H9 (cell line): ENCODE data around the gene INSR. TPM values are rescaled to one million over a fixed set of nuclear protein-coding genes. Genes with fewer than 3 reads are reported as not detected.

Source experiments
- DNase-seq: peaks from one replicate; pipeline ENCODE4 v3.0.0-alpha.2; 2017
- H2AFZ ChIP-seq: one replicate; pipeline ENCODE4 v1.6.1; 2013; ENCODE audit warnings: mild to moderate bottlenecking, low read length, control low read depth, moderate library complexity
- H2AK5ac ChIP-seq: 2 replicates; pipeline ENCODE4 v1.6.1; 2013; ENCODE audit warnings: low read length, control low read depth, mixed read lengths; ENCODE audit not compliant: insufficient read length
- H2BK120ac ChIP-seq: one replicate; pipeline ENCODE4 v1.6.1; 2013; ENCODE audit warnings: low read depth, mild to moderate bottlenecking, low read length, control low read depth, inconsistent platforms; ENCODE audit not compliant: poor library complexity, severe bottlenecking
- H2BK12ac ChIP-seq: 2 replicates; pipeline ENCODE4 v1.6.1; 2013; ENCODE audit warnings: low read length, control low read depth, mixed read lengths, low read depth; ENCODE audit not compliant: insufficient read length
- H2BK15ac ChIP-seq: 2 replicates; pipeline ENCODE4 v1.6.1; 2013; ENCODE audit warnings: low read depth, low read length, control low read depth
- H2BK20ac ChIP-seq: one replicate; pipeline ENCODE4 v1.6.1; 2013; ENCODE audit warnings: low read depth, mild to moderate bottlenecking, low read length, control low read depth, inconsistent platforms; ENCODE audit not compliant: poor library complexity, severe bottlenecking
- H2BK5ac ChIP-seq: 2 replicates; pipeline ENCODE4 v1.6.1; 2013; ENCODE audit warnings: low read length, control low read depth, mixed read lengths; ENCODE audit not compliant: insufficient read length
- H3K14ac ChIP-seq: 2 replicates; pipeline ENCODE4 v1.6.1; 2013; ENCODE audit warnings: low read length, control low read depth; ENCODE audit not compliant: insufficient read depth
- H3K18ac ChIP-seq: 2 replicates; pipeline ENCODE4 v1.6.1; 2013; ENCODE audit warnings: low read depth, mild to moderate bottlenecking, mixed read lengths, low read length, control low read depth; ENCODE audit not compliant: insufficient read length
- H3K23ac ChIP-seq: 2 replicates; pipeline ENCODE4 v1.6.1; 2013; ENCODE audit warnings: low read length, control low read depth, mixed read lengths, low read depth; ENCODE audit not compliant: insufficient read length
- H3K23me2 ChIP-seq: 2 replicates; pipeline ENCODE4 v1.6.1; 2013; ENCODE audit warnings: low read depth, mild to moderate bottlenecking, mixed read lengths, low read length, control low read depth; ENCODE audit not compliant: insufficient read length, poor library complexity, severe bottlenecking
- H3K27ac ChIP-seq: 2 replicates; pipeline ENCODE4 v1.5.1; 2013; ENCODE audit warnings: low read length, control low read depth, mixed read lengths, low read depth; ENCODE audit not compliant: insufficient read length
- H3K27me3 ChIP-seq: 2 replicates; pipeline ENCODE4 v1.6.1; 2013; ENCODE audit warnings: low read length, control low read depth, inconsistent platforms; ENCODE audit not compliant: insufficient read depth
- H3K4ac ChIP-seq: 2 replicates; pipeline ENCODE4 v1.6.1; 2013; ENCODE audit warnings: low read depth, mild to moderate bottlenecking, control low read depth, inconsistent platforms, low read length, moderate library complexity
- H3K4me1 ChIP-seq: 2 replicates; pipeline ENCODE4 v1.6.1; 2013; ENCODE audit warnings: low read length, control low read depth, inconsistent platforms; ENCODE audit not compliant: insufficient read depth
- H3K4me2 ChIP-seq: 2 replicates; pipeline ENCODE4 v1.6.1; 2013; ENCODE audit warnings: low read length, control low read depth, mixed read lengths; ENCODE audit not compliant: insufficient read length, insufficient read depth
- H3K56ac ChIP-seq: 2 replicates; pipeline ENCODE4 v1.6.1; 2013; ENCODE audit warnings: low read depth, mild to moderate bottlenecking, mixed read lengths, low read length, control low read depth; ENCODE audit not compliant: insufficient read length
- H3K79me1 ChIP-seq: 2 replicates; pipeline ENCODE4 v1.6.1; 2013; ENCODE audit warnings: low read depth, mild to moderate bottlenecking, moderate library complexity, low read length, control low read depth, inconsistent platforms; ENCODE audit not compliant: insufficient read depth, poor library complexity, severe bottlenecking
- H3K79me2 ChIP-seq: 2 replicates; pipeline ENCODE4 v1.6.1; 2013; ENCODE audit warnings: low read length, control low read depth, inconsistent platforms; ENCODE audit not compliant: insufficient read depth
- H3K9ac ChIP-seq: 2 replicates; pipeline ENCODE4 v1.6.1; 2013; ENCODE audit warnings: low read length, control low read depth, mixed read lengths; ENCODE audit not compliant: insufficient read length; ENCODE audit errors: extremely low read depth
- H3K9me3 ChIP-seq: one replicate; pipeline ENCODE4 v1.6.1; 2013; ENCODE audit warnings: low read depth, low read length, inconsistent platforms; ENCODE audit not compliant: control insufficient read depth
- H3T11ph ChIP-seq: one replicate; pipeline ENCODE4 v1.6.1; 2013; ENCODE audit warnings: mild to moderate bottlenecking, low read length, control low read depth, inconsistent platforms
- H4K20me1 ChIP-seq: one replicate; pipeline ENCODE4 v1.6.1; 2013; ENCODE audit not compliant: control insufficient read depth, insufficient read length, insufficient read depth
- H4K5ac ChIP-seq: 2 replicates; pipeline ENCODE4 v1.6.1; 2013; ENCODE audit warnings: low read depth, mild to moderate bottlenecking, mixed read lengths, low read length, control low read depth; ENCODE audit not compliant: insufficient read length
- H4K8ac ChIP-seq: replicated peaks from 2 replicates; pipeline ENCODE4 v1.6.1; 2013; ENCODE audit warnings: low read length, control low read depth, mixed read lengths, low read depth; ENCODE audit not compliant: insufficient read length
- H4K91ac ChIP-seq: 2 replicates; pipeline ENCODE4 v1.6.1; 2013; ENCODE audit warnings: low read depth, mild to moderate bottlenecking, moderate library complexity, mixed read lengths, low read length, control low read depth; ENCODE audit not compliant: insufficient read length
- H3K27ac Mint-ChIP-seq, 3 experiments: 2 replicates in 2 of 3; 3 replicates in 1 of 3; pipeline ENCODE4 v1.8.0; 2020 to 2021; ENCODE audit warnings: mixed read lengths in 3 of 3, mild to moderate bottlenecking in 1 of 3, moderate library complexity in 1 of 3
- H3K27me3 Mint-ChIP-seq: 2 replicates; pipeline ENCODE4 v1.8.0; 2021; ENCODE audit warnings: low read depth, mild to moderate bottlenecking, moderate library complexity, mixed read lengths
- H3K36me3 Mint-ChIP-seq, 3 experiments: 2 replicates in 2 of 3; 3 replicates in 1 of 3; pipeline ENCODE4 v1.8.0; 2020 to 2021; ENCODE audit warnings: low read depth in 3 of 3, mixed read lengths in 3 of 3; ENCODE audit not compliant: insufficient read depth in 1 of 3
- H3K4me1 Mint-ChIP-seq, 2 experiments: 2 replicates each; pipeline ENCODE4 v1.8.0; 2020; ENCODE audit warnings: mixed read lengths in 2 of 2
- H3K4me3 Mint-ChIP-seq, 2 experiments: 2 replicates in 1 of 2; 3 replicates in 1 of 2; pipeline ENCODE4 v1.8.0; 2020 to 2021; ENCODE audit warnings: mild to moderate bottlenecking in 2 of 2, mixed read lengths in 2 of 2, moderate library complexity in 1 of 2
- H3K9me3 Mint-ChIP-seq, 2 experiments: 2 replicates in 1 of 2; 3 replicates in 1 of 2; pipeline ENCODE4 v1.8.0; 2020; ENCODE audit warnings: mild to moderate bottlenecking in 2 of 2, mixed read lengths in 2 of 2, moderate library complexity in 1 of 2
- CTCF ChIP-seq: fragments of 200-600 bp; sonication (generic); conservative IDR thresholded peaks from 3 replicates; pipeline ENCODE4 v1.8.0; 2021; ENCODE audit warnings: antibody characterized with exemption, mild to moderate bottlenecking
- WGBS: extraction: QIAGEN DNeasy Blood & Tissue Kit; methylation state at CpG from one replicate; pipeline ENCODE4 v1.1.7; 2013; ENCODE audit warnings: missing lambda C conversion rate, low lambda C conversion rate, mixed read lengths; ENCODE audit not compliant: insufficient read length; ENCODE audit errors: extremely low coverage; 5-methylcytosine and 5-hydroxymethylcytosine counted together
- total RNA-seq: library from RNA; stranded (reverse); gene quantifications from 2 replicates; pipeline ENCODE4 v1.2.1, GENCODE V29; 2021

The INSR gene
- total RNA-seq, 1 experiment from 2014 or later, result 39.8 TPM

- Histone ChIP-seq H2BK12ac (no peak overlapping the region), H2AFZ (no peak overlapping the region), H3K23ac (no peak overlapping the region), H3K18ac (no peak overlapping the region), H3K9me3 (no peaks in the 10 kb centered on the region), H3K23me2 (no peaks in the 10 kb centered on the region), H3K79me1 (no peaks in the 10 kb centered on the region), H2BK5ac (no peak overlapping the region), H4K91ac (no peak overlapping the region), H3K14ac (peak overlapping the region; percentile 20; the same call in 1 of the 2 replicates), H3K79me2 (no peaks in the 10 kb centered on the region), H3K4me1 (peaks cover 2% of the 10 kb centered on the region; the same call in 1 of the 2 replicates), H3K27me3 (no peaks in the 10 kb centered on the region), H2AK5ac (no peak overlapping the region), H4K20me1 (no peaks in the 10 kb centered on the region), H4K5ac (no peak overlapping the region), H3K27ac (no peak overlapping the region), H3K4ac (no peak overlapping the region), H2BK15ac (no peak overlapping the region), H3K4me2 (no peak overlapping the region), H2BK120ac (no peak overlapping the region), H3T11ph (no peak overlapping the region), H4K8ac (no peak overlapping the region), H2BK20ac (no peak overlapping the region), H3K9ac (no peak overlapping the region), H3K56ac (no peak overlapping the region)
- Mint-ChIP-seq H3K36me3 (peaks cover 3 to 19% (median 15%) of the 10 kb centered on the region in 3 experiments), H3K9me3 (peaks cover 9% of the 10 kb centered on the region in 2 experiments), H3K27ac (no peak overlapping the region), H3K4me1 (peaks cover 12 to 21% of the 10 kb centered on the region in 2 experiments), H3K4me3 (no peak overlapping the region), H3K27me3 (no peaks in the 10 kb centered on the region; the same call in 1 of the 2 replicates)
- no peak for TF ChIP-seq CTCF
- DNase-seq, result no peak
- no CpG with 5 or more reads among the region's 4 CpGs for WGBS
These were observed 43.3 kb downstream of the INSR start for GRCh38 chr19:7250951-7251350.
